Effector CD4-positive, alpha-beta T cell (primary cell): Measurements from ENCODE around the gene ZNF682.
"Not testable (repeated sequence)": the region's sequence is repeated elsewhere in the genome, so short reads cannot be mapped to it uniquely, and the experiment has no call there.

Source experiments
- DNase-seq: peaks from one replicate; pipeline ENCODE4 v3.0.0-alpha.2; 2020
- total RNA-seq: gene quantifications from one replicate; lab custom pipeline; 2026; lab: John Stamatoyannopoulos, UW

ZNF682 gene
- 10.9 reads per million, percentile 33 among the genes with 10 or more reads in this experiment for total RNA-seq

DNA sequence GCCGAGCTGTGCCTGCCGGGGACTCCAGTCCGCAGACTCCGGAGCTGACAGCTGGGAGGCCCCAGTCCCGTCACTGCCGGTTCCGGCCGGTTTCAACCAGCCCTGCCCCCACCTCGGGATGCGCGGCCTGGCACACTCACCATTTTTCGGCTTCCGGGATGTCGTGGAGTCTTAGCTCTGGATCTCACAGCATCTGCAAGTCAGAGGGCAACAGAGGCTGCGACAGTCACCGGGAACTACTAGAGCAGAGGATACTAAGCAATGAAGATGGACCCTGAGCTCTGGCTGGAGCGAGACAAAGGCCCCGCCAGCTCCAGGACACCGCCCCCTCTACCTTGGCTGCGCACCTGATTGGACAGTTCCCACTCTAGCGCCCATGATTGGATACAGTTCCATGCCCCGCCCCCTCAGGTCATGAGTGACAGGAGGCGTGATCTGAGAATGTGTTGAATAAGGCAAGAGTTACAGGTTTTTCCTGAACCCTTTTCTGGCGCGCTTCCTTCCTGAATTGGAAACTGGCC, at the start of gene ZNF682:
TSS of gene ZNF682 (minus strand) at position 303 of the 521 bp plus-strand sequence. CDS start at position 143, 160 bp downstream.
- DNase-seq = peak; percentile 92

- not testable (repeated sequence) for DNase-seq
Observed at GRCh38 chr19:20082876-20083275, 43.6 kb upstream of the ZNF682 start.

GRCh38 chr19:20082232-20082833, 43.0 kb upstream of the ZNF682 start:
- not testable (repeated sequence) for DNase-seq

DNA sequence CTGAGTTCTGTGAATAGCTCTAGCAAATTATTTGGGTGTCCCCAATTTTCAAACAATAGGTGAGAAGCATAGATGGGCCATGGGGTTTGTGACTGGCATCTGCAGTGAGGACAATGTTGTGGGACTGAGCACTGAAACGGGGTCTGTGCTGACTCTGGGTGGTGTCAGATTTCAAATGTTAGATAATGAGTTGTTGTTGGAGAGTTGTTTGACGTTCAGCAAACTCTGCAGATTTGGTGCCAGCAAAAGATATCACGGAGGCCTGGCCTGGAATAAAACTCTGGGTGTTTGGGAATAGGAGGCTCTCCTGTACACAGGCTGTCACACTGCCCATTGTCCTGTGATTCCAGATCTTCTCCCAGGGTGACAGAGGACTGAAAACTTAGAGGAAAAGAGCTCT, 41.4 kb upstream of the ZNF682 start:
- DNase-seq = no peak

- DNase-seq = no peak
Observed at GRCh38 chr19:20079476-20079875, 40.2 kb upstream of the ZNF682 start.

GRCh38 chr19:20078581-20079031, 39.3 kb upstream of the ZNF682 start:
- DNase-seq = no peak

DNA sequence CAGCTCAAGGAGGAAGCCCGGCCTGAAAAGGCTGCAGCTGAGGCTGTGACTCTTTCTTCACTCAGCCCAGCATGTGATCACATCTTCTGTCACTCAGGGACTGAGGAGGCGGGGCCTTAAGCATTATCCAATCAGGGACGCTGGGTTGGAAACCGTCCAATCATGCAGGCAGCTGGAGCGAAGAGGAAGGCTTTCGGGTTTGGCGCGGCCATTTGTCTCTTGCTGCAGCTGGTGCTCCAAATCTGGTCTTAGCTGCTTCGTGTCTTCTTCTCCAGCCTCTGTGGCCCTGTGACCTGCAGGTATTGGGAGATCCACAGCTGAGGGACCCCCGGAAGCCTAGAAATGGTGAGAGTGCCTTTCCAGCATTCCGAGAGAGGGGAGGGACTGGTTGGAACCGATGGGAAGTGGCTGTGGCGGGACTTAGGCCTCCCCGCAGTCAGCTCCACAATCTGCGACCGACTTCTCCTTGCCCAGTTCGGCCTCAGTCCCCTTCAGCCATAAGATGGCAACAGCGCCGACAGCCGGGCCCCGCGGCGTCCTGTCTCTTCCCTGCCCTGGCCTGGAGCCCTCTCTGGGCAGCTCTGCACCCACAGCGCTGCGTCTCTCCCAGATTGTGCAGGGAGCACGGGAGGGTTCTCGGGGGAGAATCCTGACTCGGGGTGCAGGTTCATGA, 38.6 kb upstream of the ZNF682 start, which contains the start of gene ZNF90:
TSS of gene ZNF90 (plus strand) at position 210 of the 673 bp plus-strand sequence. CDS start at position 343, 133 bp downstream.
- peak; percentile 85 for DNase-seq

GRCh38 chr19:20072936-20073335, 33.6 kb upstream of the ZNF682 start:
- no peak for DNase-seq

- no peak for DNase-seq
Observed at GRCh38 chr19:20070691-20071090, 31.4 kb upstream of the ZNF682 start.

GRCh38 chr19:20068559-20068958, 29.3 kb upstream of the ZNF682 start:
- not testable (repeated sequence) for DNase-seq

GRCh38 chr19:20067943-20068342, 28.6 kb upstream of the ZNF682 start:
- DNase-seq = no peak

DNA sequence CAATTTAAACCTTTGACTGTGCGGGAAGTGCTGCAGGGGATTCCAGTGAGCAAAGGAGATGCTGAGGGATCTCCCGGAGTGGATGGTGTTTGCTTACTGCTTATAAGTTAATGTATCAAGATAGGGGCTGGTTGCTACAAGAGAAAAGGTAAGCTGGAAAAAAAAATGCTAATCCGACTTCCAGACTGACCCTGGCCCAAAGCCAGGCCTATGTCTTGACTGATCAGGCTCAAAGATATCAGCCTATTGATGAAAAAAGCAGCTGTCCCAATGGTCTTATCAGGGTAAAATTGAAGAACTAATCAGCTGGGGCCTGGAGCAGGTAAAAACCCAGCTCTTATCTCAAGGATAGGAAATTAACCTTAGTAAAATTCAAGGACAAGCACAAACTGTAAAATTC, 27.6 kb upstream of the ZNF682 start:
- DNase-seq = no peak

- no peak for DNase-seq
Observed at GRCh38 chr19:20060282-20060681, 21.0 kb upstream of the ZNF682 start.

DNA sequence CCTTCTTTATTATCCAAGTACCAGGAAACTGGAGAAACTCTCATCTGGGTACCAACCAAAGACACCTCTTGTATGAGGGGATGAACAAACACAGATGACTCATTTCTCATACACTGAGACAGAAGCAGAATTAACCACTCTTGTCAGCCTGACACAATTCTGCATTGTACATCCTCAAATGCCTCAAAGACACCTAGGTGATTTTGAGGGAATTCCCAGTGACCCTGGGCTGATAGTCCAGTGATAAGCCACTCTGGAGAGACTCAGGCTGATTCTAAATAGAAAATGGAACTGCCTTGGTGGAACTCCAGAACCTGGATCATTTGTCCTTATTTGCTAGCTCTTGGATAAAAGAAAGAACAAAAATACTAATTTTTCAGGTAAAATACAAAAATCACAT, 19.4 kb upstream of the ZNF682 start:
- DNase-seq = not testable (repeated sequence)

- peak; percentile 47 for DNase-seq
Observed at GRCh38 chr19:20051841-20052768, 12.8 kb upstream of the ZNF682 start.

- DNase-seq = not testable (repeated sequence)
Observed at GRCh38 chr19:20045742-20046141, 6.4 kb upstream of the ZNF682 start.

- no peak for DNase-seq
Observed at GRCh38 chr19:20044663-20045062, 5.4 kb upstream of the ZNF682 start.

GRCh38 chr19:20038358-20039202, 725 bp downstream of the ZNF682 start:
- DNase-seq = peak; percentile 2

GRCh38 chr19:20035935-20036334, 3.4 kb downstream of the ZNF682 start:
- no peak for DNase-seq

DNA sequence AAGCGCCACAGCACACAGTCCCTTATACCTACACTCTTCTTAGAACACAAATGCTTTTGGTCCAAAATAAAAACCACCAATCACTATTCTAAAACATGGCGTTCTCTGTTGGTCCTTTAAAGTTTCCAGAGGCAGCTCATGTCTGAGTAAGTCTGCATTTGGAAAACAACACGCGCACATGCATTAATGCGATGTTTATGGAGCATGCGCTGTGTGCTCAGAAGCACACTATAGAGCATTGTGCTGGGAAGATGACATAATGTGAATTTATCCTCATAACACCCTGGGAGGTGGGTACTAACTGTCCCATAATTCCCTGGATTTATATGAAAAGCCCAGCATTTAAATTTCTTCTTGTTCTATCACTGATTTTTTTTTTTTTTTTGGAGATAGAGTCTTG, 10.7 kb downstream of the ZNF682 start:
- no peak for DNase-seq

GRCh38 chr19:20005741-20006140, 33.6 kb downstream of the ZNF682 start:
- DNase-seq = no peak
